22Rv1 (cell line): ENCODE results near the gene OR10G7.

Experiments
- CTCF ChIP-seq: fragments of 450-650 bp; IDR thresholded peaks from 2 replicates; pipeline ENCODE4 v1.5.1; 2017; ENCODE audit warnings: mild to moderate bottlenecking
- ZFX ChIP-seq: fragments of 450-650 bp; IDR thresholded peaks from 2 replicates; pipeline ENCODE4 v1.6.1; 2017; ENCODE audit warnings: antibody characterized with exemption, borderline replicate concordance

DNA sequence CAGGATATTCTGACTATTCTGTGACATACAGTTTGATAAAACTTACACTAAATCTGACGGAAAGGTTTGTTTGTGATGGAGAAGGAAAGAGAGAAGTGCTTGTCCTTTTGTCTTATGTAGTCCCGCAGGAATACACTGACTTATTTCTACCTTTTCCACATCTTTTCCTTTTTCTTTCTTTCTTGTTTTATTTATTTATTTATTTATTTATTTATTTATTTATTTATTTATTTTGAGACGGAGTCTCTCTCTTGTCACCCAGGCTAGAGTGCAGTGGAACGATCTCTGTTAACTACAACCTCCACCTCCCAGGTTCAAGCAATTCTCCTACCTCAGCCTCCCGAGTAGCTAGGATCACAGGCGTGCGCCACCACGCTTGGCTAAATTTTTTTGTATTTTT is 31.0 kb upstream of the OR10G7 start:
- TF ChIP-seq ZFX, result no peak
- TF ChIP-seq CTCF, result no peak
